ENCODE data around the gene MAFF. TPM values are rescaled to one million over a fixed set of nuclear protein-coding genes. Genes with fewer than 3 reads are reported as not detected.

Gene MAFF
- polyA plus RNA-seq, 1 donor = 20.2 TPM

DNA sequence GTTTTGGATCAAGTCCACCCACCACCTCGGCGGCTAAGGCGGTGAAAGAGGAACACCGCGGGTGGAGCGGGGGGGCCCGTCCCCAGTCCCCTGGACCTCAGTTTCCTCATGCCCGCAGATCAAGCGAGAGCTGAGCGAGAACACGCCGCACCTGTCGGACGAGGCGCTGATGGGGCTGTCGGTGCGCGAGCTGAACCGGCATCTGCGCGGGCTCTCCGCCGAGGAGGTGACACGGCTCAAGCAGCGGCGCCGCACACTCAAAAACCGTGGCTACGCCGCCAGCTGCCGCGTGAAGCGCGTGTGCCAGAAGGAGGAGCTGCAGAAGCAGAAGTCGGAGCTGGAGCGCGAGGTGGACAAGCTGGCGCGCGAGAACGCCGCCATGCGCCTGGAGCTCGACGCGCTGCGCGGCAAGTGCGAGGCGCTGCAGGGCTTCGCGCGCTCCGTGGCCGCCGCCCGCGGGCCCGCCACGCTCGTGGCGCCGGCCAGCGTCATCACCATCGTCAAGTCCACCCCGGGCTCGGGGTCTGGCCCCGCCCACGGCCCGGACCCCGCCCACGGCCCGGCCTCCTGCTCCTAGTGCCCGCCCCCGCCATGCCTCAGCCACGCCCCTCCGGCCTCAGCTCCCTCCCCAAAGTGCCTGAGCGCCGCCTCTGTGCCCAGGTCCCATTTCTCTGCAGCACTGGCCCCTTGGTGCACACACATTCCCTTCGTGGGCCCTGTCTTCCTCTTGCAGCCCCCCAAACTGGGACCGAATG is 12.7 kb downstream of the MAFF start:
- Histone ChIP-seq H3K36me3 (ENCODE audit: control insufficient read depth, insufficient read depth, low read length) (no peaks in the 10 kb centered on the region), H3K4me3 (ENCODE audit: low read length) (peak overlapping the region; percentile 11), H3K27ac (ENCODE audit: low read length) (no peak overlapping the region), H3K4me1 (ENCODE audit: control insufficient read depth, insufficient read depth, low read length) (peaks cover 26% of the 10 kb centered on the region), H3K9me3 (ENCODE audit: control insufficient read depth, low read depth, low read length) (peaks cover 3% of the 10 kb centered on the region), H3K27me3 (ENCODE audit: control insufficient read depth, insufficient read depth, low read length) (peaks cover 2% of the 10 kb centered on the region)
- DNase-seq = peak; percentile 59 to 78
- WGBS (ENCODE audit: insufficient coverage, low lambda C conversion rate) = no CpG with 5 or more reads among the region's 81 CpGs

DNA sequence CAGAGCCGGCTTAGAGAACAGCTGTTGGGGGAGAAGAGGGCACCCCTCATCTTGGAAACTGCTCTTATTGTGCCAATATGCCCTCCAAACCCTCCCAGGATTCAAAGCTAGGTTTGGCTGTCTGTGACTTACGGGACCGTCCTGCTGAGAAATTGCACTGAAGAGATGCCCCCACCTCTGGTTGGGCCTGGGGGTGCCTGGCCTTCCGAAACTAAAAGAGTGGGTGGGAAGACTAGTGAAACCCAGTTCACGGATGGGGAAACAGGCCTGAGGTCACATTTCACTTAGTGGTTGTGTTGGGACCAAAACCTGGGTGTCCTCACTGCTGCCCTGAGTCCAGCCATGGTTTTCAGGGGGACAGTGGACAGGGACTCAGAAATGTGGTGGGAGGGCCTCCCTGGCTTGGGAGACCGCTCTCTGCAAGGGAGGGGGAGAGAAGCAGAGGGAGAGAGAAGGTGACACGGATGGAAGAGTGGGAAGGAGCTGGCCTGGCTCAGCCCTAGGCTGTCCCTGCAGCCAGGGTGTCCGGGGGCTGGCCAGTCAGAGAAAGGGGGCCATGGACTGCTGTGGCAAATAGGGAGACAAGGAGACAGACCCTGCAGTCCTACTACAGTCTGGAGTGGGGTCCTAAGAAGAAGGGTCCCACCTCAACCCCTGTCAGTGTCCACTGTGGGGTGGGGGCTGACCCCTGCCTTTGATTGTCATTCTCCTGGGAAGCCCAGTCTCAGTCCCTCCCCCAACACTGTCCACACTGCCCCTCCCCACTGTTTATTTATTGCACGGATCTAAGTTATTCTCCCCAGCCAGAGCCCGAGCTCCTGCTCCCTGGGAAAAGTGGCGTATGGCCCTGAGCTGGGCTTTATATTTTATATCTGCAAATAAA is 13.6 kb downstream of the MAFF start:
- Histone ChIP-seq H3K9me3 (ENCODE audit: control insufficient read depth, low read depth, low read length) (peaks cover 3% of the 10 kb centered on the region), H3K27me3 (ENCODE audit: control insufficient read depth, insufficient read depth, low read length) (peaks cover 2% of the 10 kb centered on the region), H3K4me1 (ENCODE audit: control insufficient read depth, insufficient read depth, low read length) (peaks cover 33% of the 10 kb centered on the region), H3K27ac (ENCODE audit: low read length) (no peak overlapping the region), H3K36me3 (ENCODE audit: control insufficient read depth, insufficient read depth, low read length) (no peaks in the 10 kb centered on the region), H3K4me3 (ENCODE audit: low read length) (no peak overlapping the region)
- 80% methylated on average over 1 of the region's 11 CpGs for WGBS (ENCODE audit: insufficient coverage, low lambda C conversion rate)
- DNase-seq = no peak

DNA sequence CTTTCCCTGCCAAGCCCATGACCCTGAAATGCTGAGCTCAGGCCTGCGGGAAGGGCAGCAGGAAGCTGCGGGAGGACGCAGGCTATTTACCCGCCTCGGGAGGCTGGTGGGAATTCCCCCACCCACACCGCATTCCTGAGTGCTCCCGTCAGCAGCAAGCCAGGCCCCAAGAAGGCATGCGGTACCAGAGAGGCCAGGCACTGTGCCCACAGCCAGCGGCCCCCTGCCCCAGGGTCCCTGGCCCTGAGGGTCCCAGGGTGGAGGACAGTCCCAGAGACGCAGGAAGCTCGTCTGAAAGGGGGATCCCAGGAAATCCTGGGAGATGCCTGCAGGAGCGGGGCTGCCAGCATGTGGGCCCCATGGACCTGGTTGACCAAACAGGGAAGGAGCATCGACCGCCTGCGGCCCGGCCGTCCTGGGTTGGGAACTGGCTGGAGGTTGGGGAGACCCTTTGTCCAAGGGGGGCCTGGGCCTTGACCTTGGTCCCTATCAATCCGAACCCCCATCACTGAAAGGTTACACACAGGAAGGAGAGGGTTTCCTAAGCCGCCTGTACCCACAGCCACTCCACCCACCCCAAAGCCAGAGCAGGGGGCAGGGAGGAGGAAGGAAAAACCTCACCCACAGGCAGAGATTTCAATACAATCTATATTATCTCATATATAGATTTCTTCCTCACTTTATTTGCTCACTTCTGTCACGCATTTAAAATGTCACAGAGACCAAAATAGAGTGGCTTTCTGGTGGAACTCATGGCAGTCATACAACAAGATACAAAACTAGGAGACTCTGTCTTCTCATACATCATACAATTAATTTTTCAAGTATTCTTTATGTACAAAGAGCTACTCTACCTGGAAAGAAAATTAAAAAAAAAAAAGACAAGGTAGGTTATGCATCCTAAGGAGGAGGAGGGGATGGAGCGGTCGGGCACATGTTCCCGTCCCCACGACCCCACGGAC is 17.1 kb downstream of the MAFF start:
- Histone ChIP-seq H3K4me1 (ENCODE audit: control insufficient read depth, insufficient read depth, low read length) (peaks cover 30% of the 10 kb centered on the region), H3K9me3 (ENCODE audit: control insufficient read depth, low read depth, low read length) (peaks cover 3% of the 10 kb centered on the region), H3K27me3 (ENCODE audit: control insufficient read depth, insufficient read depth, low read length) (peaks cover under 1% of the 10 kb centered on the region), H3K4me3 (ENCODE audit: low read length) (no peak overlapping the region), H3K27ac (ENCODE audit: low read length) (peak overlapping the region; percentile 68), H3K36me3 (ENCODE audit: control insufficient read depth, insufficient read depth, low read length) (peaks cover 33% of the 10 kb centered on the region)
- 43% methylated on average over 1 of the region's 25 CpGs for WGBS (ENCODE audit: insufficient coverage, low lambda C conversion rate)
- DNase-seq = peak; percentile 90 to 93

DNA sequence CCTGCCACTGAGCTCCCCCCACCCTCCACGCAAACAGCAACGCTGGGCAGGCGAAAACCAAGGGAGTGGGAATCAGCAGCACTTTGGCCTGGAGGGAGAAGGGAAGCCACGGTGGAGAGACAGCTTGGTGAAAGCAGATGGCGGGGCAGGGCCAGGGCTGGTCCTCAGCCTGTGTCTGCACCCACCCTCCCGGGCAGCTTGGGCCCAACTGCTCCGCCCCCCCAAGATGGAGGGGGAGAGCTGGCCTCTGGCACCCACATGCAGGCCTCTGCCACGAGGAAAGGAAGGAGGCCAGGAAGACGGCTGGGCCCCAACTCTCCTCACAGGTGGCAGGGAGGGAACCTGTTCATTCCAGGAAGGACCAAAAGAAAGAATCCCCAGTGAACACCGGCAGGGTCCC is 17.8 kb downstream of the MAFF start:
- H3K36me3 ChIP-seq (ENCODE audit: control insufficient read depth, insufficient read depth, low read length) = peaks cover 37% of the 10 kb centered on the region
- H3K27ac ChIP-seq (ENCODE audit: low read length) = peak overlapping the region; percentile 68
- WGBS (ENCODE audit: insufficient coverage, low lambda C conversion rate) = no CpG with 5 or more reads among the region's 10 CpGs
- no peaks in the 10 kb centered on the region for H3K27me3 ChIP-seq (ENCODE audit: control insufficient read depth, insufficient read depth, low read length)
- peaks cover 25% of the 10 kb centered on the region for H3K4me1 ChIP-seq (ENCODE audit: control insufficient read depth, insufficient read depth, low read length)
- H3K9me3 ChIP-seq (ENCODE audit: control insufficient read depth, low read depth, low read length) = no peaks in the 10 kb centered on the region
- H3K4me3 ChIP-seq (ENCODE audit: low read length) = no peak overlapping the region
- DNase-seq = peak in 1 of 2 donors; percentile 50

DNA sequence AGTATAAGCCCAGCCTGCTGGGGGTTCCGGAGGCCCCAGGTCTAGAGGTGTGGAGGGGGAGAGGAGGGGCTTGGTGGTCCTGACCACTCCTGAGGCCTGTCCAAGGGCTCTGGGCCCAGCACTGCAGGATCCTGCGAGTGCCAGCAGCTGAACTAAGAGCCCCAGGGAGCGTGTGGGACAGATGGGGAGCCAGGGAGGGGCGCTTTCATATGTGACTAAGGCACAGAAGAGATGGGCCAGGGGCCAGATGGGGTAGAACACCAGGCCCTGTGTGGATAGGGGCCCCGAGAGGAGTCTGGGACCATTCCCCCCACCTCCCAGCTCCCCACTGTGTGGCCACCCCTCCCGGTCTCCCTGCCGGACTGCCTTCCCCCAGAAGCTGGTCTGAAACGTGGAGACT is 18.4 kb downstream of the MAFF start:
- Histone ChIP-seq H3K4me3 (ENCODE audit: low read length) (no peak overlapping the region), H3K9me3 (ENCODE audit: control insufficient read depth, low read depth, low read length) (no peaks in the 10 kb centered on the region), H3K27ac (ENCODE audit: low read length) (no peak overlapping the region), H3K36me3 (ENCODE audit: control insufficient read depth, insufficient read depth, low read length) (peaks cover 42% of the 10 kb centered on the region), H3K27me3 (ENCODE audit: control insufficient read depth, insufficient read depth, low read length) (no peaks in the 10 kb centered on the region), H3K4me1 (ENCODE audit: control insufficient read depth, insufficient read depth, low read length) (peaks cover 25% of the 10 kb centered on the region)
- WGBS (ENCODE audit: insufficient coverage, low lambda C conversion rate) = no CpG with 5 or more reads among the region's 8 CpGs
- DNase-seq = no peak

DNA sequence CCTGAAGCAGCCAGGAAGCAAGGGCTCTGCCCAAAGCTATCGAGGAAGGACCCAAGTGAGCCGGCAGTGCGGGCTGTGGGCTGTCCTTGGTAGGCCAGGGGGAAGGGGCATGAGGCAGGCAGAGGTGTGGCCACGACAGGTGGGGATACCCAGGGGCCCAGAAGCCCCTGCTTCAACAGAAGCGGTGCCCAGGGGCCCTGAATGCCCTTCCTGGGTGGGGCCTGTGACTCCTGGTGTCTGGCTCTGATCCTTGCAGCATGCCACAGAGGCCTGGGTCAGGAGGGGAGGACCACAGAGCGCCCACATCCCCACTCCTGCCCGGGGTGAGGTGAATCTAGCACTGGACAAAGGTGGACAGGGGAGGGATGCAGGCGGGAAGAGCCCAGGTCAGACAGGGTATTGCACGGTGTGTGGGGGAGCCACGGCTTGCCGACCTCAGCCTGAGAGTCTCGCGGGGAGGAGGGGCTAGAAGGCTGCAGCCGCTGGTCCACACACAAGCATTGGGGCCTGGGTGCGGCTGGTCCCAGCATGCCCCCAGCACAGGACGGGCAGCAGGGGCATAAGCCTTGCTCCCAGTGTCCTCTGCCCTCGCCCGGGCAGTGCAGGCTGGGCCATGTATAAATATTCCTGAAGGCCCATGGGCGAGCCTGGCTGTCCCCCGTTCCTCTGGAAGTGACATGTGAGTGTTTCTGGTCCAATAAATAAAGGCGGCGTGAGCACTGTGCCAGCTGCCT is 19.0 kb downstream of the MAFF start:
- peaks cover 25% of the 10 kb centered on the region for H3K4me1 ChIP-seq (ENCODE audit: control insufficient read depth, insufficient read depth, low read length)
- peaks cover 49% of the 10 kb centered on the region for H3K36me3 ChIP-seq (ENCODE audit: control insufficient read depth, insufficient read depth, low read length)
- no CpG with 5 or more reads among the region's 22 CpGs for WGBS (ENCODE audit: insufficient coverage, low lambda C conversion rate)
- DNase-seq = no peak
- no peak overlapping the region for H3K4me3 ChIP-seq (ENCODE audit: low read length)
- H3K27ac ChIP-seq (ENCODE audit: low read length) = no peak overlapping the region
- H3K27me3 ChIP-seq (ENCODE audit: control insufficient read depth, insufficient read depth, low read length) = no peaks in the 10 kb centered on the region
- no peaks in the 10 kb centered on the region for H3K9me3 ChIP-seq (ENCODE audit: control insufficient read depth, low read depth, low read length)

DNA sequence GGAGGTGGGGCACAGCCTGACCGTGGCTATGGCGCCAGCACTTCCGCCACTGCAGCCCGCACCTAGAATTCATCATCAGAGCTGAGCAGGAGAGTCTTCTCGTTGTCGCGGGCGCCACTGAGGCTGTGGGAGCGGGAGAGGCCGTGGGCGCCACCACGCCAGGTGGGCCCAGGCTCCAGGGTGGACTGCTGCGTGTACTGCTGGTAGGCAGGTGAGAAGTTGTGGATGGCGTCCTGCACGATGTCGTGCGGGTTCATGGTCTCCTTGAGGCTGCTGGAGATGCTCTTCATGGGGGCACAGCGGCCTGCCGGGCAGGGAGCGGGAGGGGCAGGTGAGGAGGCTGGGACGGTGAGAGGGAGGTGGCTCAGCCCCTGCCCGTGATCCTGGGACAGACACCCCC is 19.6 kb downstream of the MAFF start:
- Histone ChIP-seq H3K27ac (ENCODE audit: low read length) (no peak overlapping the region), H3K4me3 (ENCODE audit: low read length) (no peak overlapping the region), H3K27me3 (ENCODE audit: control insufficient read depth, insufficient read depth, low read length) (no peaks in the 10 kb centered on the region), H3K4me1 (ENCODE audit: control insufficient read depth, insufficient read depth, low read length) (peaks cover 25% of the 10 kb centered on the region), H3K9me3 (ENCODE audit: control insufficient read depth, low read depth, low read length) (no peaks in the 10 kb centered on the region), H3K36me3 (ENCODE audit: control insufficient read depth, insufficient read depth, low read length) (peaks cover 53% of the 10 kb centered on the region)
- no CpG with 5 or more reads among the region's 22 CpGs for WGBS (ENCODE audit: insufficient coverage, low lambda C conversion rate)
- DNase-seq = no peak

DNA sequence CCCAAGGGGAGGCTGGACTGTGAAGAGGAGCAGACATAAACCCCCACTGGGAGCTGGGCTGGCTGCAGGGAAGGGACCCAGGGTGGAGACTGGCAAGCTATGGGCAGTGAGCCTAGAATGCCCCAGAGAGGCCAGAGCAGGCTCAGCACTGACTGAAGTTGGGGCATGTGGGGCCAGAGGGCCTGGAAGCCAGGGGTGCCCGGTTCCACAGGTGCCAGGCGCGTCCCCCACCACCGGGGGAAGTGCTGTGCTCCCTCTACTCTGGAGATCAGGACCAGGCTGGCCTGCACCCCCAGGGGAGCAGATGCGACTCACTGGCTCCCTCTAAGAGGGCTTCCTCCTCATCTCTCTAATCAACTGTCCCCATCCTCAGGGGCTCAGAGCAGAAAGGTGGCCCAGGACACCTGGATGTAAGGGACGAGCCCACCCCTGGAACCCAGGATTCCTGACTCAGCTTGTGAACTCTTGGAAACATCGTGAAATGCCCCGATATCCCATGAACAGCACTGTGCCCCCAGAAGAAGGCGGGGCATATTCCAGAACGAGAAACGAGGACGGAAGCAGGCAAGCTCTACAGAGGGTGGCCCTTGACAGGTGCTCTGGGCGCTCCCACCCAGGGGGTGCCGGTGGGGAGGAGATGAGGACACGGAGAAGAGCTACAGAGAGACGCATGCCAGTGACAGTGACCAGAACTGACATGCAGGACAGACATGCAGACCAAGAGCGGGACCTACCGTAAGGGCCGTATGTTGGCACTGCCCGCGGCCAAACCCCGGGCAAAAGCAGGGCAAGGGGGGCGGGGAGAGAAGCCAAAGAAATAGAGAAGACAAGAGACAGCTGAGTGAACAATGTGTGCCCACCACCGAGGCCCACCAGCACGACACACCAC is 20.4 kb downstream of the MAFF start:
- no peak overlapping the region for H3K27ac ChIP-seq (ENCODE audit: low read length)
- H3K4me1 ChIP-seq (ENCODE audit: control insufficient read depth, insufficient read depth, low read length) = peaks cover 25% of the 10 kb centered on the region
- WGBS (ENCODE audit: insufficient coverage, low lambda C conversion rate) = 96% methylated on average over 4 of the region's 25 CpGs

DNA sequence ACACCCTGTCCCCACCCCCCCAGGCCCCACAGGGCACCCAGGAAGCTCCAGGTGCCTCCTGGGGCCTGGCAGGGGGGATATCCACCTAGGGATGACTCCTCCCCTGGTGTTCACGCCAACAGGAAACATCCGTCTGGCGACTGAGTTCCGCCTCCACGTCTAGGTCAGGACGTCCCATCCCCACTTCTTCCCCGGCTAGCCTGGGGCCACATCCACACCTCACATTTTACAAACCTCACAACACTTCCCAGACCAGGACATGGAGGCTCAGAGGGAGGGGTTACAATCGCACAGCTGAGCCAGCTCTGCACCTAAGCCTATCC is 21.0 kb downstream of the MAFF start:
- DNase-seq = no peak
- H3K36me3 ChIP-seq (ENCODE audit: control insufficient read depth, insufficient read depth, low read length) = peaks cover 66% of the 10 kb centered on the region
- H3K27me3 ChIP-seq (ENCODE audit: control insufficient read depth, insufficient read depth, low read length) = no peaks in the 10 kb centered on the region
- peaks cover 25% of the 10 kb centered on the region for H3K4me1 ChIP-seq (ENCODE audit: control insufficient read depth, insufficient read depth, low read length)
- H3K9me3 ChIP-seq (ENCODE audit: control insufficient read depth, low read depth, low read length) = no peaks in the 10 kb centered on the region
- WGBS (ENCODE audit: insufficient coverage, low lambda C conversion rate) = no CpG with 5 or more reads among the region's 8 CpGs
- H3K4me3 ChIP-seq (ENCODE audit: low read length) = no peak overlapping the region
- H3K27ac ChIP-seq (ENCODE audit: low read length) = no peak overlapping the region

More for the DNA sequence above, 20.4 kb downstream of the MAFF start:
- no peaks in the 10 kb centered on the region for H3K9me3 ChIP-seq (ENCODE audit: control insufficient read depth, low read depth, low read length)
- no peak for DNase-seq
- H3K4me3 ChIP-seq (ENCODE audit: low read length) = no peak overlapping the region
- no peaks in the 10 kb centered on the region for H3K27me3 ChIP-seq (ENCODE audit: control insufficient read depth, insufficient read depth, low read length)
- H3K36me3 ChIP-seq (ENCODE audit: control insufficient read depth, insufficient read depth, low read length) = peaks cover 60% of the 10 kb centered on the region
